ENCODE results near the gene LENG1.

LENG1 gene

GRCh38 chr19:54162884-54163283, 3.4 kb upstream of the LENG1 start:
- DNase-seq (ENCODE audit: low read depth), result no peak

- no peak for DNase-seq (ENCODE audit: low read depth)
Measured at GRCh38 chr19:54162241-54162805, 2.8 kb upstream of the LENG1 start.

- no peak for DNase-seq (ENCODE audit: low read depth)
Measured at GRCh38 chr19:54160854-54161253, 1.3 kb upstream of the LENG1 start.

GRCh38 chr19:54160182-54160811, 776 bp upstream of the LENG1 start:
- no peak for DNase-seq (ENCODE audit: low read depth)

GRCh38 chr19:54158812-54159351, 639 bp downstream of the LENG1 start:
- DNase-seq (ENCODE audit: low read depth), result no peak

- DNase-seq (ENCODE audit: low read depth), result no peak
Measured at GRCh38 chr19:54156953-54157352, 2.6 kb downstream of the LENG1 start.

- no peak for DNase-seq (ENCODE audit: low read depth)
Measured at GRCh38 chr19:54156490-54156889, 3.0 kb downstream of the LENG1 start.

GRCh38 chr19:54155694-54156093, 3.8 kb downstream of the LENG1 start:
- no peak for DNase-seq (ENCODE audit: low read depth)

- no peak for DNase-seq (ENCODE audit: low read depth)
Measured at GRCh38 chr19:54154603-54155345, 4.7 kb downstream of the LENG1 start.

GRCh38 chr19:54153731-54154326, 5.7 kb downstream of the LENG1 start:
- DNase-seq (ENCODE audit: low read depth), result no peak

- DNase-seq (ENCODE audit: low read depth), result no peak
Measured at GRCh38 chr19:54152878-54153524, 6.5 kb downstream of the LENG1 start.

GRCh38 chr19:54152267-54152666, 7.3 kb downstream of the LENG1 start:
- DNase-seq (ENCODE audit: low read depth), result no peak

- DNase-seq (ENCODE audit: low read depth), result no peak
Measured at GRCh38 chr19:54151362-54152035, 8.0 kb downstream of the LENG1 start.

- no peak for DNase-seq (ENCODE audit: low read depth)
Measured at GRCh38 chr19:54149021-54149812, 10.3 kb downstream of the LENG1 start.

GRCh38 chr19:54148158-54148557, 11.4 kb downstream of the LENG1 start:
- DNase-seq (ENCODE audit: low read depth), result no peak

- no peak for DNase-seq (ENCODE audit: low read depth)
Measured at GRCh38 chr19:54147676-54148075, 11.8 kb downstream of the LENG1 start.

GRCh38 chr19:54145541-54146158, 13.9 kb downstream of the LENG1 start:
- DNase-seq (ENCODE audit: low read depth), result no peak

GRCh38 chr19:54142166-54142780, 17.2 kb downstream of the LENG1 start:
- no peak for DNase-seq (ENCODE audit: low read depth)

- no peak for DNase-seq (ENCODE audit: low read depth)
Measured at GRCh38 chr19:54141356-54141755, 18.2 kb downstream of the LENG1 start.

All from fibroblast of the conjunctiva (primary cell).